A549 (cell line): Measurements from ENCODE around the gene TSGA10.

Experiments
- BCL3 ChIP-seq: fragments of >200 bp; sonication (Bioruptor Twin); formaldehyde crosslinking; IDR thresholded peaks from 3 replicates; pipeline ENCODE4 v1.6.1; 2016
- CEBPB ChIP-seq, 2 experiments: fragments of >200 bp in 1 of 2; sonication (Bioruptor Twin) in 1 of 2; formaldehyde crosslinking in 1 of 2; IDR thresholded peaks; 2 replicates each; pipeline ENCODE4 v1.6.1; 2012 to 2016
- CHD2 ChIP-seq: fragments of 150-350 bp; IDR thresholded peaks from 2 replicates; pipeline ENCODE4 v1.6.1; 2014; ENCODE audit warnings: low read length; ENCODE audit not compliant: partially characterized antibody
- CTCF ChIP-seq: fragments of >200 bp; sonication (Bioruptor Twin); formaldehyde crosslinking; IDR thresholded peaks from 3 replicates; pipeline ENCODE4 v1.5.1; 2016
- ELK1 ChIP-seq: fragments of 150-350 bp; IDR thresholded peaks from 2 replicates; pipeline ENCODE4 v1.6.1; 2014; ENCODE audit warnings: low read depth, mild to moderate bottlenecking, low read length
- EP300 ChIP-seq, 2 experiments: fragments of >200 bp; sonication (Bioruptor Twin); formaldehyde crosslinking; IDR thresholded peaks; 2 replicates in 1 of 2; 3 replicates in 1 of 2; pipeline ENCODE4 v1.6.1; 2016 to 2017
- MAX ChIP-seq: IDR thresholded peaks from 2 replicates; pipeline ENCODE4 v1.6.1; 2012
- NR3C1 ChIP-seq: fragments of >200 bp; sonication (Bioruptor Twin); formaldehyde crosslinking; IDR thresholded peaks from 3 replicates; pipeline ENCODE4 v1.6.1; 2017
- PBX3 ChIP-seq: IDR thresholded peaks from 2 replicates; pipeline ENCODE4 v1.6.1; 2012
- PHF8 ChIP-seq: fragments of 200-600 bp; sonication (generic); IDR thresholded peaks from 2 replicates; pipeline ENCODE4 v1.6.1; 2016; ENCODE audit warnings: low read depth, mild to moderate bottlenecking, antibody characterized with exemption, moderate library complexity, borderline replicate concordance
- POLR2A ChIP-seq: IDR thresholded peaks from 2 replicates; pipeline ENCODE4 v1.6.1; 2012; ENCODE audit warnings: mild to moderate bottlenecking, low read length
- RFX5 ChIP-seq: fragments of 450-650 bp; IDR thresholded peaks from 2 replicates; pipeline ENCODE4 v1.7.1; 2014; ENCODE audit warnings: antibody characterized with exemption, mild to moderate bottlenecking, moderate library complexity
- TP53 ChIP-seq: fragments of 250-450 bp; sonication (Bioruptor Pico); IDR thresholded peaks from 2 replicates; pipeline ENCODE4 v1.5.0; 2021; ENCODE audit warnings: mild to moderate bottlenecking, moderate library complexity
- ZNF302 ChIP-seq: fragments of 250-450 bp; sonication (Bioruptor Pico); IDR thresholded peaks from 2 replicates; pipeline ENCODE4 v1.9.0; 2021; ENCODE audit warnings: inconsistent platforms, mild to moderate bottlenecking, moderate library complexity

- TF ChIP-seq RFX5 (no peak), CTCF (no peak), CEBPB (IDR thresholded peaks at IDR 0.05) (no peak), POLR2A (no peak), CHD2 (no peak), NR3C1 (no peak), PBX3 (no peak), TP53 (CRISPR knock-in tag) (no peak), ZNF302 (no peak), ELK1 (no peak), PHF8 (no peak), BCL3 (no peak), EP300 (IDR thresholded peaks at IDR 0.05) (no peak), MAX (no peak)
Observed at GRCh38 chr2:99156891-99157290, 2.1 kb upstream of the TSGA10 start.
